HG02938 (cell line): ENCODE results near the gene DNAH6.

Experiments
- ATAC-seq: cut with Tn5 transposase; IDR thresholded peaks from one replicate; pipeline ENCODE4 v1.9.1; 2021; ENCODE audit warnings: mild to moderate bottlenecking, moderate library complexity; ENCODE audit not compliant: unreplicated experiment

DNAH6 gene

DNA sequence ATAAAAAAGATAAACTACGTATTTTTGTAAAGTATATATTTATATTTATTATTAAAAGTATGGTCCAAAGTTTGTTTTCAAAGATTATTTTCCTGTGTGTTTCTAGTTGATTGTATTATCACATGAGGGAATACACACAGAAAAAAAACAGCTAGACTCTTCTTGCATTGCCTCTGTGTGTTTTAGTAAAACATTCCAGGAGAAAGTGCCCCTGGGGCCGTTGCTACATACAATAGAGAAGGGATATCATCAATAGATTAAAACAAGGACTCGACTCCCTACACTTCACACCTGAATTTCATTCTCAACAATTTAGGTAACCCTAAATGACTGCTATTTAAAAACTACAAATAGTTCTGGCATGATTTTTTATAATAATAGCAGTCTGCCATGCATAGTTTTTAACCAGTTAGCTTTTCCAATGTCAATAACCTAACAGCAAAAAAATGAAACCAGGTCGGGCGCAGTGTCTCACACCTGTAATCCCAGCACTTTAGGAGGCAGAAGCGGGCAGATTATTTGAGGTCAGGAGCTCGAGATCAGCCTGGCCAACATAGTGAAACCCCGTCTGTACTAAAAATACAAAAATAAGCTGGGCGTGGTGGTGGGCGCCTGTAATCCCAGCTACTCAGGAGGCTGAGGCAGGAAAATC, 171.3 kb downstream of the DNAH6 start:
- no peak for ATAC-seq

DNA sequence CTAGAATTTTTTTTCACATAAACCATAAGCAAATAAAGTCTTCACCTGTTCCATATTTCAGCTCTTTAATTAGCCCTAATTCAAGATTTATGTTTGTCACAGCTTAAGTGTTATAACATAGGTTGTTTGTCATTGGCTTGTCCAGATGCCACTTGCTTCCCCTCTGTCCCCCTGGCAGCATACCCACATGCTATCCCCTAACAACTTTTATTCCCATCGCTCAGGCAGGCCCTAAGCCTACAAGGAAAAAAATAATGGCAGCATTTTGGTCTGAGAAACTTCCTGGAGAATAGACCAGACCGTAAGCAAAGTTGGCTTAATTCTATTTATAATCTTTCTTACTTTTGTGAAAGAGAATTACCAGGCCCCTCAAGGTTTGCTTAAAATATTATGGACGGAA, 173.9 kb downstream of the DNAH6 start:
- no peak for ATAC-seq

DNA sequence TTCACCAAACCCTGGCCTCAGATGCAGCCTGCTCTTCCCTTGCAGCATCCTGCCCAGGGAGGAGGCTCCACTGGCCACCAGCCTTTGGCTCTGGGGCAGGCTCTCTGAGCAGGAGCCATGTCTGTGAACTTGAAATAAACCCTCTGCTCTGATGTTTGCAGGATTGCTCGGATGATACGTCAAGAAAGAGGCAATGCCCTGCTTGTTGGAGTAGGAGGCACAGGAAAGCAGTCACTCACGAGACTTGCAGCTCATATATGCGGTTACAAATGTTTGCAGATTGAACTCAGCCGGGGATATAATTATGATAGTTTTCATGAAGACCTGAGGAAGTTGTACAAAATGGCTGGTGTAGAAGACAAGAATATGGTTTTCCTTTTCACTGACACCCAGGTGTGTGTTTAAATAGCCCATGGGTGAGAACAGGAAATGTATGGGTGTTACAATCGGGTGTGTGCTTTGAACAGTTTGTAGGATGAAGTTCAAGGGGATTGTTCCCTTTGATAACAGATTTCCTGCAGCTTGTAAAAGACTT, 177.9 kb downstream of the DNAH6 start:
- no peak for ATAC-seq

DNA sequence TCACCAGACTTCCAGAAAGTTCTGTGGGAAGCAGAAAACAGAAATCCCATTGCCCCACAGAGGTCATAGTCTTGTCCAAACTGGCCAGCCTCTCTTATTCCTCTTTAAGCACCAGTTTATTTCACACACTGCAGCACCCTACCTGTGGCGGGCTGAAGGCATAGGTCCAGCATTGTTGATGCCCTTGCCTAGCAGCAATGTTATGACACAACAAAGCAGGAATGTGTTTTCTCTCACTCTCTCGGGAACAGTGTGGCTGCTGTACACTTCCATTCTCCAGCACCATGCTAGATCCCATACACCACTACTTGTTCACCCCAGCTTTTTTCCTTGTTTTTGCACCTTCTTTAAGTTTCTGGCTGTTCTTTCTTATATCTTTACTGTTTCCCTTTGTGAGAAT, 181.6 kb downstream of the DNAH6 start:
- no peak for ATAC-seq

DNA sequence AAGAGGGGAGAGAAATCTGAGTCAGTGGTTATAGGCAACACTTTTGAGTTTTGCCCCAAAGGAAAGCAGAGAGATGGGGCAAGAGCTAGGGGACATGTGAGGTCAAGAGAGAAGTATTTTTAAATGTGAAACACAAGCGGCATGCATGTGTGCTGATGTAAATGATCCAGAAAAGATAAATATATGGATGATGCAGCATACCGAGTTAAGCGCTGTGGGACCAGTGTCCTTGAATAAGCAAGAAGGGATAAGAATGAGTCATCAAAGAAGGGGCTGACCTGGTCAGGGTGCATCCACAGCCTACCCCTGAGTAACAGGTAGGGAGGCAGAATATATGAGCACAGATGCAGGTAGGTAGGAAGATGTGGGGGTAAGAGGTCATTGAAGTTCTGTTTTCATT, 183.7 kb downstream of the DNAH6 start:
- no peak for ATAC-seq

DNA sequence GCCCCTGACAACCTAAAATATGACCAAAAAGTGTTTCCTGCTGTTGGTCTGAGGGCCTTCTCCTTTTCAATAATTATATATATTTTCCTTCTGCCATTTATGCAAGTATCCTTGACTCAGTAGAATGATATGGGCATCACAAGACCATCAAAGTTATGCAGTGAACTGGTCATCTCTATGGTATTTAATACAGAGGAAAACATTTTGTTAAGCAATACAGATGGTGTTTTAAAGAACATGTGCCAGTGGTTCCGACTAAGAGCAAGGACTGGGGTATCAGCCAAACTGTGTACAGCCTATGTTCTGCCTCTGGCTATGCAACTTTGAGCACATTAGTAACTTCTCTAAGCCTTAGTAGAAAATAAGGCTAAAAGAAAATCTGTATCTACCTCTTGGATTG, 185.6 kb downstream of the DNAH6 start:
- ATAC-seq, result no peak

DNA sequence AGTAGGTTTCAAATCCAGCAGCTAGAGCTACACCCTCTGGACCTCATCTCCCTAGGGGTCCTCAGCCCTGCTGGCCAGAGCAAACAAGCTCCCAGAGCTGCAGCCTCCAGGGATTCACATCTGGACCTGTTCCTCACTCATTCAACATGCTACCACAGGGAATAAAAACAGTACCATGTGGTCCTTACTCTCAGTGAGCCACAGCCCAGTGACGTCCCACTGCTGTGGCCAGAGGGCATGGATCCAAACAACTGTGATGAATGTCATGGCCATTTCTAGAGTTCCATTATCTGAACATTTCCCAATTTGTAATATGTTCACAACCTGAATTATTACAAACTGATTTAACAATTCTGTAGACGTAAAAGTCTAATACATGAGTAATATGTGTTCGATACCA, 186.6 kb downstream of the DNAH6 start:
- ATAC-seq, result no peak

DNA sequence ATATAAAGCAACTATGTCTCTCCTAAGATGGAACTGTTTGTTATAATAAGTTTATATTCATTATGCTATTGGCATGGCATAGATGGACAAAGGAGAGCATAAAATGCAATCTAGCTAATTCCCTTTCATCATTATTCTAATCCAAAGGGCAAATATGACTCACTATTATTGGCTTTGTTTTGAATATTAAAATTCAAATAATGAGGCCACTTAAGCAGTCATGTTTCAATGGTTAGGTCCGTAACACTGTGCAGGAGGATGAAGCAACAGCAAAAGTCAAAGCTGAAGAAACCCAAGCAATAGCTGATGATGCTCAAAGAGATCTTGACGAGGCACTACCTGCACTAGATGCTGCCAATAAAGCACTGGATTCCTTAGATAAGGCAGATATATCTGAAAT, 187.5 kb downstream of the DNAH6 start:
- no peak for ATAC-seq

DNA sequence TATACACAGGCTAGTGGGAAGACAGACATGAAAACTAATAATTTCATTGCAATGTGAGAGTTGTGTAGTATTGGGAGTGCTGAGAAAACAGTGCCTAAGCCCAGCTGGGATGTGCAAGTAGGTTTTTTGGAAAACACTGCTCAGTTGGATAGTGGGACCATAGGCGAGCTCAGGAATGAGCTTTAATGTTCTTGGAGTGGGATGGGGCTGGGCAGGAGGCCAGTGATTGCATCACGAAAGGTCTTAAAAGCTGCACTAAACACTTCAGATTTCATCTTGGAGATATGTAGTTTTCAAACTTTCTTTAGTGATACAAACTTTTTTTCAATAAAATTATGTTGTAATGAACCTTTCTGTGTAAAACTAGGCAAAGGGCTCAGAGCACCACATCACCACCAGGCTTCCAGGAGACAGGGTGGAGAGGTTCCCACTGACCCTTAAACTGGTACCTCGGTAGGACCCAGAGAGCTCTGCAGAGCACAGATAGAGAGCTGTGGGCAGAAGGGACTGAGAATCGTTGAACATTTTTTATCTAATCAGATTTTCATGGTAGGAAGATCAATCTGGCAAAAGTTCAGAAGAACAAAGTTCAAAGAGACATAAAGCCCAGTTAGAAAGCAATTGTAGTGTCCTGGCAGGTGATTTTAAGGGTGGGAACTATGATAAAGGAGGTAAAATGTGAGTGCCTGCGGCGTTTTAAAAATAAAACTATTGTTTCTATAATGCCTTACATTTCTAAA, 188.4 kb downstream of the DNAH6 start:
- ATAC-seq, result no peak

DNA sequence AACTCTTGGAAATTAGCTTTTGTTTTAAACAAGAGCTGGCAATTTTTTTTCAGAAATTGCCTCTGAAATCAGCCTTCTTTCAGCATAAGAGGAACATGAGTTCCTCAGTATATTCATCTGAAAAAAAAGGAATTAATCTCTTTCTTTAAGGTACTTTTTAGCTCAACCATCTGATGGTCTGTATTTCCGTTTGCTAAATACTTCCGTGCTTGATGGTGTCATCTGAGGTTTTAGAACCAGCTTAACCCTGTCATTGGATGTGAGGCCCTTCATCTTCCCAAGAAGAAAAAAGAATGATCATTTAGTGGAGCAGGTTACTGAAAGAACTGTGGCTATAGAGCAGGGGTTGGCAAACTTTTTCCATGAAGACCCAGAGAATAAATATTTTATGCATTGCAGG, 189.6 kb downstream of the DNAH6 start:
- no peak for ATAC-seq

DNA sequence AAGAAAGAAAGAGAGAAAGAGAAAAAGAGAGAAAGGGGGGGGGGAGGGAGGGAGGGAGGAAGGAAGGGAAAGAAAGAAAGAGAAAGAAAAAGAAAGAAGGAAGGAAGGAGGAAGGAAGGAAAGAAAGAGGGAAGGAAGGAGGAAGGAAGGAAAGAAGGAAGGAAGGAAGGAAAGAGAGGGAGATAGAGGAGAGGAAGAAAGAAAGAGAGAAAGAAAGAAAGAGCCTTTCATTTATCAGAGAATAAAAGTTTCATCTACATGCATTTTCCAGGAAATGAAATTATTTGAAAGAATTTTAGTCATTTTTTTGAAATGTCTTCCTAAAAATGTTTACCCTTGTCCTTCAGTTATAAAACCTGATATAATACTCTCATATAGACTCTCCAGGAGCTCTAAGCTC, 192.1 kb downstream of the DNAH6 start:
- no peak for ATAC-seq

DNA sequence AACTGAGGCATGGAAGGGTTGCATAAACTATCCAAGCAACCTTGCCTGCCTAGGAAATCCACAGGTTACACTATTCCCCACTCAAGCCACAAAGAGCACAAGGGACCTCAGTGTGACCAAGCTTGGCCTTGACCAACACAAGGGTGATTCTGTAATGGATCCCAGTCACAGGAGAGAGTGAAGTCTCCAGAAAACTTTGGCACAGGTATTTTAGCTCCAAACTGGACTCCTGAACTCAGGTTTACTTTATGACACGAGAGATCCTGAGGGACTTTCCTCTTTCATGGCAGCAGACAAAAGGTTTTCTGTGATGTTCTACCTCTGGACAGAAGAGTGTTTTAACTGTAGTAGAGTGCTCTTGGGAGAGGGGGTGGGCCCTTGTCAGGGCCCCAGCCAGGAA, 195.4 kb downstream of the DNAH6 start:
- no peak for ATAC-seq

DNA sequence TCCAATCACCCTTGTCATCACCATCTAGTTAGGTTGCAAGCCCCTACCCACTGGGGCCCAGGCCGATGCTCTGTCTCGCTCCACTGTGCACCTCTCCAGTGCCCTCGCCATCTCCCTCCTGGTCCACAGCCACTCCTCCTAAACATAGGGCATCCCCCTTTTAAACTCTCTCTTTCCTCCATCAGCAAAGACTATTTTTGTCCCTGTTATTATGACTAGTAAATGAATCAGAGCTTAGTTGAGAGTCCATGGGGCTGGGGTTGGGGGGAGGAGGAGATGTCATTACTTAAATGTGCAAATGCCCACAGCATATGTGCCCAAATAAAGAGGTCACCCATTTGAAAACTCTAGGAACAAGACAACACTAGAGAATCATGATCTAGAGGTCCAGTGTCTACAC, 197.1 kb downstream of the DNAH6 start:
- no peak for ATAC-seq

DNA sequence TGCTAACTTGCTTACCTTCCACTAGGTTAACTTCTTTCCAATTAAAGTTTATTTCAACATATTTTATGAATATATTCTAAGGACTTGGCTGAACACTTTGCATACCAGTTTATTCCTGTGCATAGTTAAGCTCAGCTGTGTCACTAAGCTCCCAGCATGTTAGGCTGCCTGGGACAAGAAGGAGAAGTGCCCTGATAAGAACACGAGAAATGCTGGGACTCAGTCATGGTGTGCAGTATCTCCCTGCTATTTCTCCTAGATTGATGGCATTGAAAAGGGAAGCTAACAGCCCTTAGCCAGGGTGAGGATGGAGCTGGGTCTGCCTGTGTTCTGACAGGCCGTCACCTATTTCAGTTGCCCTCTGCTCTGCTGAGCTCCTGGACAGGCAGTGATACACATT, 200.3 kb downstream of the DNAH6 start:
- no peak for ATAC-seq

DNA sequence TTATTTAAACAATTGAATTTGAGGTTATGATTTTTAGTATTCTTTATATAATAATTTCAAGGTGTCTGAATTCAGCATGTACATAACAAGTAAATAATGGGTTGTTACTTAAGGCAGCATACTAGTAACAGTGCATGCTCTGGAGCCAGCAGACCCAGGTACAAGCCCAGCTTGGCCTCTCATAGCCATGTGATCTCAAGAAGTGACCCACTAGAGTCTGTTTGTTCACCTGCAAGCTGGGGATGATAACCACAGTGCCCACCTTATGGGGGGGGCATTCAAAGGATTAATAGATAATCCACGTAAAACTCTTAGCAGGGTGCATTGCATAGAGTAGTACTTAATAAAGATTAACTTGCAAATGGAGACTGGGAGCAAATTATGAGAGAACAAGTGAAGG, 201.0 kb downstream of the DNAH6 start:
- ATAC-seq, result no peak

DNA sequence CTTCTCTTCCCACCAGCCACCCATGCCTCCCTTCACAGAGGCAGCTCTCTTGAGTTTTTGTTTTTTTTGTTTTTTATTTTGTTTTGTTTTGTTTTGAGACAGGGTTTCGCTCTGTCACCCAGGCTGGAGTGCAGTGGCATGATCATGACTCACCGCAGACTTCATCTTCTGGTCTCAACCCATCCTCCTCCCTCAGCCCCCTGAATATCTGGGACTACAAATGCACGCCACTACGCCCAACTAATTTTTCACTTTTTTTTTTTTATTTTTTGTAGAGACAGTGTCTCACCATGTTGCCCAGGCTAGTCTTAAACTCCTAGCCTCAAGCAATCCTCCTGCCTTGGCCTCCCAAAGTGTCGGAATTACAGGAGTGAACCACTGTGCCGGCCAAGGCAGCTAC, 203.1 kb downstream of the DNAH6 start:
- ATAC-seq, result no peak

DNA sequence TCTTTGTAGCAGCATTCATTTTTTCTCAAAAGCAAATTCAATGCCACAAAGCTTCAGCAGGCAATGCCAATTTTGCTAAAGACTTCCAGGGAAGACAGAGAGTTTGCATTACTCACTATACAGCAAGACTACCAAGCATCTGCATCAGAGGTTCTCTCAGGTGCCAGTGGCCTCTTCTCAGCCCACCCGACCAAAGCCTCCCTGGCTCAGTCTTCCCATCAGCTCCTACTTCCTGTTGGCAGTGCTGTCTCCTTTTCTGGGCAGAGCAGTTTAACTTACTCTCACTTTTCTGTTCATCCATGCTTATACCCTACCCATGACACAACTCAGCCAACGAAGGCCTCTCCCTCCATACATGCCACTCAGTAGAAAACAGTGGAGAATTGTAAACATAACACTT, 207.5 kb downstream of the DNAH6 start:
- ATAC-seq, result no peak

DNA sequence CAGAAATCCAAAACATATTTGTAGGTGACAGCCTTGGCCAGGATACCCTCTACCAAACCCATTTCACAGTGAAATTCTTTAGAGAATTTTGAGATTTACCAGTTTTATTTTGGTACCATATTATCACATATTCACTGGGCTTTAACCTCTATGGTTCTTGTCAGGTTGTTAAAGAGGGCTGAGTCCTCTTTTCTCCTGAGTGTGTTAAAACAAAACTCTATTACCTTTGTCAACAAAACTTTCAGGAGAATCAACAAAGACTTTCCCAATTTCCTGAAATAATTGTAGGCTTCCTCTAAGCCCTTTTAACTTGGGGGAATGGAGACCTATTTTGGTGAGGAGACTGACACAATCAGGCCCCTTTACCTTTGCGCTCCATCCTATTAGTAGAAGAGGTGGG, 209.4 kb downstream of the DNAH6 start:
- no peak for ATAC-seq

DNA sequence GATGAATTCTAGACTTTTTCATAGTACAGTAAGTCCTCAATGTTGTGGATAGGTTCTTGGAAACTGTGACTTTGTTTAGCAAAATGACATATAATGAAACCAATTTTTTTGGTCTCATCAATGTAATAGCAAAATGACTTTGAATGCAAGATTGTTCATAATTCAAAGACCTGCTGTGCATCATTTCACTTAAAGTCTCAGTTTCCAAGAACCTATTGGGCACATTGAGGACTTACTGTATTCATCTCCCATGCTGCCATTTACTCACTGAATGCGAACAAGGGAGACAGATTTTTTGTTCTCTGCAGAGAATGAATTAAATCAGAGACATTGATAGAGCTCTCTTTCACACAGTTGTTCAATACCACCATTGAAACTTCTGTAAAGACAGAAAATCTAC, 211.0 kb downstream of the DNAH6 start:
- ATAC-seq, result no peak

DNA sequence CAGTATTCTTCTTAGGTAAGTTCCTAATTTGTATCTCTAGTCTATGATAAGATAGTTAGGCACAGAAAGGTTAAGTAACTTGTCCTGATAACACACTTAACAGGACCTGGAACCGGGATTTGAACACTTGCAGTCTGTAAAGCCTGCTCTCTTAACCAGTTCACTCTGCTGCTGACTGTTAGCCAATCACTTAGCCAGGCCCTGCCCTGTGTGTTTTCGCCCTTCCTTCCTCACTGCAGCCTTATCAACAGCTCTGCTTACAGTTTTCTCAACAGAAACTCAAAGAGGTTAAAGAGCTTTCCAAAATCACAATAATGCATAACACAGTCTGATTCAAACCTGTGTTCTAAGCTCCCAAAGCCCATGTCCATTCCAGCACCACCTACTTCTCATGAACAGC, 212.9 kb downstream of the DNAH6 start:
- no peak for ATAC-seq

DNA sequence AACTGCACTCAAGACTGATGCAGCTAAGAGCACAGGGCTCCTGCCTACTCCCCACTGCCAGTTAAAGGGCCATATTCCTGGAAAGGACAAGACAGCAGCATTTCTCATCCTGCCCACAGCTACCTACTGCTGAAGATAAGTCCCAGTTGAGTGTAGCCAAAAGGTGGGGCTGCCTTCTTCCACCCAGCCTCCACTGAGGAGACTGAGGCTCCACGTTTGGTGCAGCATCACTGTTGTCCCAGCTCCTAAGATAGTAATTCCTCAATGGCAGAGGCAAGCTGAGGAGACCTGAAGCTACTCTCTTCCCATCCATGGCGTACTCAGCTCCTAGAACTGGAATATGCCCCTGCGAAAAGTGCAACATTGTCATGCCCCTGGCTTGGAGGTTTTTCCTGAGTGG, 214.9 kb downstream of the DNAH6 start:
- ATAC-seq, result no peak

DNA sequence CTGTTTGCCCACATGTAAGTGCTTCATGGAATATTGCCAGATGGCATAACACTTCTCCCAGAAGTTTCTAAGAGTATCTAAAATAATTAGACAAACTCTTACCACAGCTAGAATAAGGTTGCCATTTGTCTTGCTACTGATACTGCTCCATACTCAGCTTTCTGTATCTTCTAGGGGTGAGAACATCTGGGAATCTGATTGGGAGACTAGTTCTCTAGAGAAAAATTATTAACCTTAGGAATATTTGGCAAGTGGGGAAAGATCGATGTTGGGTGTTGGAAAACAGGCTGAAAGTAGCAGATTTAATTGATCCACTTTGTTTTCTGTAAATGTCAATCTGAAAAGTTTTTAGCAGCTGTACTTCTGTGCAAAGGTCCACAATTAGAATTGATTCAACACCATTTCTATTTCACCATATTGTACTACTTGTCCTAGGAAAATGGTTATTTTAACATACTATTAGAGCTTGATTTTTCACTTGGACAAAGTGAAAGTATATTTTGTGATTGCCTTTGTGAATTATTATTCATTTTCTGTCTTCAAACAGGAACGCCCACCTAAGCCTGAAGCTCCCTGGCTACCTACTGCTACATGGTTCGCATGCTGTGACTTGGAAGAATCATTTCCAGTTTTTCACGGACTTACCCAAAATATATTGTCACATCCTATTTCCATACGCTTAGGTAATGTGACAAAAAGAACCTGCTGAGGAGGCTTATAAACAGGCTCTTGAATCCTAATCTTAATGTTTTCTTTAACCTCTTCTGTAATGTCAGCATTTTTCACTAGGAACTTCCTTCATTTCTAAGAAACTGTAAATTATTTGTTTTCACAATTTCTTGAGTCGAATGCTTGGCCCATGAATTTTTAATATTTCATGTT, 216.8 kb downstream of the DNAH6 start:
- ATAC-seq, result no peak
